ENCODE measurements around the gene CNTNAP2. TPM values are rescaled to one million over a fixed set of nuclear protein-coding genes. Genes with fewer than 3 reads are reported as not detected.

The CNTNAP2 gene
- total and polyA plus RNA-seq, 9 of the 15 experiments (the other 6 are each of a cell fraction or from before 2014, with no cell fraction given): 0.04 to 0.62 (median 0.09) TPM; not detected in 4

DNA sequence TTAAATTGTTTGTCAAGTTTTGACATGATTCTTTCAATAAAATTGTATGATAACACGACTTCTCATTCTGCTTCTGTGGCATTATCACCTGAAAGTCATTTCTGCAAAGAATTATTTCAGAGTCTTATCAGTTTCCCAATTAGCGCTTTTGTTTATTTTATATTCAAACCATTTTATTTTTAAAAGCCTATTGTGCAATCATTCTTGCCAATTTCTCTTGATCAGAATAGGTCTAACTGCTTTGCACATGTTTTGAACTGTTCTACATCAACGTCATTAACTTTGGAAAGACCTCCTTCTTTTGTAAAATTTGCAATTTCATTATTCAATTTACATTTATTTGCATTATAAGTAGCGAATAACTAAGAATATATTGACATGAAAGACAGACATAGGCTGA lies 758.1 kb downstream of the CNTNAP2 start:
- Histone ChIP-seq H3K9me1 (ENCODE audit: control insufficient read depth, insufficient read depth, low read length) (no peaks in the 10 kb centered on the region), H3K79me2 (ENCODE audit: control insufficient read depth, insufficient read depth, low read length) (no peaks in the 10 kb centered on the region), H3K36me3 (ENCODE audit: control insufficient read depth, insufficient read depth, low read length) (no peaks in the 10 kb centered on the region), H3K9me3 (replicated peaks; ENCODE audit: control insufficient read depth, insufficient read depth, low read depth, low read length) (no peaks in the 10 kb centered on the region), H3K9ac (ENCODE audit: insufficient read depth in 1 of 2, low read depth in 2 of 2, low read length in 2 of 2) (no peak overlapping the region), H3K4me1 (replicated peaks in 1 of 2; ENCODE audit: control insufficient read depth in 2 of 2, insufficient read depth in 2 of 2, low read length in 2 of 2) (no peaks in the 10 kb centered on the region), H4K20me1 (replicated peaks; ENCODE audit: control insufficient read depth, insufficient read depth, low read length) (no peaks in the 10 kb centered on the region), H3K27ac (ENCODE audit: extremely low read depth, low read depth, low read length) (no peak overlapping the region), H3K4me3 (no peak overlapping the region), H3K4me2 (ENCODE audit: insufficient read depth, low read length) (no peak overlapping the region), H3K27me3 (ENCODE audit: control insufficient read depth in 2 of 2, insufficient read depth in 2 of 2, low read length in 2 of 2) (no peaks in the 10 kb centered on the region), H2AFZ (ENCODE audit: low read depth, low read length) (no peak overlapping the region)
- FAIRE-seq (no peak), DNase-seq (ENCODE audit: extremely low read depth in 1 of 4, low spot score in 3 of 4) (no peak), ATAC-seq (no peak)
- CTCF ChIA-PET (ENCODE audit: low intra/inter-chr PET ratio): no interaction called here
- BruUV-seq (replicated peaks): no TSS peak
- TF ChIP-seq NUFIP1 (IDR thresholded peaks at IDR 0.05; ENCODE audit: partially characterized antibody): no peak
- TF ChIP-seq CEBPB (tag; IDR thresholded peaks at IDR 0.05): peak; percentile 68
- no peak for TF ChIP-seq NFYB (IDR thresholded peaks at IDR 0.05; ENCODE audit: extremely low read depth, insufficient read length)
- TF ChIP-seq, protein P1, sequence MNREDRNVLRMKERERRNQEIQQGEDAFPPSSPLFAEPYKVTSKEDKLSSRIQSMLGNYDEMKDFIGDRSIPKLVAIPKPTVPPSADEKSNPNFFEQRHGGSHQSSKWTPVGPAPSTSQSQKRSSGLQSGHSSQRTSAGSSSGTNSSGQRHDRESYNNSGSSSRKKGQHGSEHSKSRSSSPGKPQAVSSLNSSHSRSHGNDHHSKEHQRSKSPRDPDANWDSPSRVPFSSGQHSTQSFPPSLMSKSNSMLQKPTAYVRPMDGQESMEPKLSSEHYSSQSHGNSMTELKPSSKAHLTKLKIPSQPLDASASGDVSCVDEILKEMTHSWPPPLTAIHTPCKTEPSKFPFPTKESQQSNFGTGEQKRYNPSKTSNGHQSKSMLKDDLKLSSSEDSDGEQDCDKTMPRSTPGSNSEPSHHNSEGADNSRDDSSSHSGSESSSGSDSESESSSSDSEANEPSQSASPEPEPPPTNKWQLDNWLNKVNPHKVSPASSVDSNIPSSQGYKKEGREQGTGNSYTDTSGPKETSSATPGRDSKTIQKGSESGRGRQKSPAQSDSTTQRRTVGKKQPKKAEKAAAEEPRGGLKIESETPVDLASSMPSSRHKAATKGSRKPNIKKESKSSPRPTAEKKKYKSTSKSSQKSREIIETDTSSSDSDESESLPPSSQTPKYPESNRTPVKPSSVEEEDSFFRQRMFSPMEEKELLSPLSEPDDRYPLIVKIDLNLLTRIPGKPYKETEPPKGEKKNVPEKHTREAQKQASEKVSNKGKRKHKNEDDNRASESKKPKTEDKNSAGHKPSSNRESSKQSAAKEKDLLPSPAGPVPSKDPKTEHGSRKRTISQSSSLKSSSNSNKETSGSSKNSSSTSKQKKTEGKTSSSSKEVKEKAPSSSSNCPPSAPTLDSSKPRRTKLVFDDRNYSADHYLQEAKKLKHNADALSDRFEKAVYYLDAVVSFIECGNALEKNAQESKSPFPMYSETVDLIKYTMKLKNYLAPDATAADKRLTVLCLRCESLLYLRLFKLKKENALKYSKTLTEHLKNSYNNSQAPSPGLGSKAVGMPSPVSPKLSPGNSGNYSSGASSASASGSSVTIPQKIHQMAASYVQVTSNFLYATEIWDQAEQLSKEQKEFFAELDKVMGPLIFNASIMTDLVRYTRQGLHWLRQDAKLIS (CRISPR knock-in tag; IDR thresholded peaks at IDR 0.05): no peak
- no peak for TF ChIP-seq ATF1 (CRISPR knock-in tag; IDR thresholded peaks at IDR 0.05)
- no peak for TF ChIP-seq ATF1 (tag; IDR thresholded peaks at IDR 0.05)
- TF ChIP-seq CEBPG (CRISPR knock-in tag; IDR thresholded peaks at IDR 0.05): no peak
- TF ChIP-seq CEBPG (tag; conservative IDR thresholded peaks at IDR 0.05 in 1 of 2, IDR thresholded peaks at IDR 0.05 in 1 of 2): peak; percentile 51 to 87; a peak in 3 of 4 replicates
- POLR2A ChIA-PET: no interaction called here
- intact Hi-C loops (cut with micrococcal nuclease): no loop called here
- WGBS (ENCODE audit: insufficient coverage, low coverage, missing lambda C conversion rate): 3% methylated on average over 4 of the region's 4 CpGs
- in situ Hi-C loops (cut with MboI): no loop called here
